Activated naive CD8-positive, alpha-beta T cell treated with anti-CD3 and anti-CD28 coated beads, Interleukin-2, amount 50 U/mL, for 24 hours (primary cell): ENCODE results near the gene TOX2.

Experiments
- ATAC-seq: fragments of 150-1000 bp; cut with Tn5 transposase; one replicate; pipeline ENCODE4 v1.10.0; 2021
- DNase-seq: peaks from one replicate; pipeline ENCODE4 v3.0.0; 2021
- H3K27ac Mint-ChIP-seq: one replicate; pipeline ENCODE4 v1.8.0; 2021; ENCODE audit warnings: mild to moderate bottlenecking, mixed read lengths
- H3K27me3 Mint-ChIP-seq: one replicate; pipeline ENCODE4 v1.8.0; 2021; ENCODE audit warnings: mixed read lengths
- H3K36me3 Mint-ChIP-seq: one replicate; pipeline ENCODE4 v1.8.0; 2021; ENCODE audit warnings: low read depth, mixed read lengths
- H3K4me1 Mint-ChIP-seq: one replicate; pipeline ENCODE4 v1.8.0; 2021; ENCODE audit warnings: mixed read lengths
- H3K4me3 Mint-ChIP-seq: one replicate; pipeline ENCODE4 v1.8.0; 2021; ENCODE audit warnings: mild to moderate bottlenecking, moderate library complexity, mixed read lengths
- H3K9me3 Mint-ChIP-seq: one replicate; pipeline ENCODE4 v1.8.0; 2021; ENCODE audit warnings: mixed read lengths

The TOX2 gene

GRCh38 chr20:44009679-44009992 is 95.0 kb downstream of the TOX2 start:
- Mint-ChIP-seq H3K27me3 (peaks cover 6% of the 10 kb centered on the region), H3K9me3 (no peaks in the 10 kb centered on the region), H3K27ac (no peak overlapping the region), H3K4me3 (no peak overlapping the region), H3K36me3 (no peaks in the 10 kb centered on the region), H3K4me1 (peaks cover 15% of the 10 kb centered on the region)
- ATAC-seq (no peak), DNase-seq (no peak)

GRCh38 chr20:44010162-44010704 is 95.6 kb downstream of the TOX2 start:
- Mint-ChIP-seq H3K4me1 (peaks cover 15% of the 10 kb centered on the region), H3K9me3 (no peaks in the 10 kb centered on the region), H3K27me3 (peaks cover 3% of the 10 kb centered on the region), H3K36me3 (no peaks in the 10 kb centered on the region), H3K4me3 (no peak overlapping the region), H3K27ac (no peak overlapping the region)
- ATAC-seq (no peak), DNase-seq (no peak)

- peaks cover 3% of the 10 kb centered on the region for H3K27me3 Mint-ChIP-seq
- no peak overlapping the region for H3K4me3 Mint-ChIP-seq
- peaks cover 15% of the 10 kb centered on the region for H3K4me1 Mint-ChIP-seq
- no peaks in the 10 kb centered on the region for H3K9me3 Mint-ChIP-seq
- H3K27ac Mint-ChIP-seq: no peak overlapping the region
- no peak for ATAC-seq
- DNase-seq: no peak
- no peaks in the 10 kb centered on the region for H3K36me3 Mint-ChIP-seq
Measured at GRCh38 chr20:44011251-44011940, 96.7 kb downstream of the TOX2 start.

- H3K4me1 Mint-ChIP-seq: peaks cover 15% of the 10 kb centered on the region
- no peak for DNase-seq
- H3K4me3 Mint-ChIP-seq: no peak overlapping the region
- no peaks in the 10 kb centered on the region for H3K36me3 Mint-ChIP-seq
- H3K9me3 Mint-ChIP-seq: no peaks in the 10 kb centered on the region
- H3K27ac Mint-ChIP-seq: no peak overlapping the region
- H3K27me3 Mint-ChIP-seq: peaks cover 6% of the 10 kb centered on the region
- no peak for ATAC-seq
Measured at GRCh38 chr20:44012466-44013226, 98.0 kb downstream of the TOX2 start.

GRCh38 chr20:44014807-44015732 is 100.4 kb downstream of the TOX2 start:
- no peaks in the 10 kb centered on the region for H3K9me3 Mint-ChIP-seq
- ATAC-seq: no peak

GRCh38 chr20:44015733-44016103 is 101.1 kb downstream of the TOX2 start:
- Mint-ChIP-seq H3K27ac (no peak overlapping the region), H3K4me1 (peaks cover 31% of the 10 kb centered on the region), H3K4me3 (no peak overlapping the region), H3K27me3 (peaks cover 8% of the 10 kb centered on the region), H3K36me3 (no peaks in the 10 kb centered on the region), H3K9me3 (no peaks in the 10 kb centered on the region)
- DNase-seq: no peak
- no peak for ATAC-seq

More at GRCh38 chr20:44014807-44015732, 100.4 kb downstream of the TOX2 start:
- no peak for DNase-seq
- peaks cover 8% of the 10 kb centered on the region for H3K27me3 Mint-ChIP-seq
- no peak overlapping the region for H3K4me3 Mint-ChIP-seq
- H3K36me3 Mint-ChIP-seq: no peaks in the 10 kb centered on the region
- no peak overlapping the region for H3K27ac Mint-ChIP-seq
- H3K4me1 Mint-ChIP-seq: peaks cover 32% of the 10 kb centered on the region

- Mint-ChIP-seq H3K27me3 (peaks cover 11% of the 10 kb centered on the region), H3K4me3 (no peak overlapping the region), H3K36me3 (no peaks in the 10 kb centered on the region), H3K9me3 (no peaks in the 10 kb centered on the region), H3K27ac (no peak overlapping the region), H3K4me1 (peaks cover 30% of the 10 kb centered on the region)
- ATAC-seq: no peak
- DNase-seq: no peak
Measured at GRCh38 chr20:44016525-44016924, 101.9 kb downstream of the TOX2 start.

- peaks cover 13% of the 10 kb centered on the region for H3K27me3 Mint-ChIP-seq
- H3K4me3 Mint-ChIP-seq: no peak overlapping the region
- no peak overlapping the region for H3K27ac Mint-ChIP-seq
- DNase-seq (no peak), ATAC-seq (no peak)
- H3K9me3 Mint-ChIP-seq: no peaks in the 10 kb centered on the region
- H3K36me3 Mint-ChIP-seq: no peaks in the 10 kb centered on the region
- H3K4me1 Mint-ChIP-seq: peaks cover 25% of the 10 kb centered on the region
Measured at GRCh38 chr20:44017211-44017610, 102.6 kb downstream of the TOX2 start.

GRCh38 chr20:44017905-44018258 is 103.2 kb downstream of the TOX2 start:
- no peak overlapping the region for H3K4me3 Mint-ChIP-seq
- DNase-seq: no peak
- no peaks in the 10 kb centered on the region for H3K9me3 Mint-ChIP-seq
- H3K27me3 Mint-ChIP-seq: peaks cover 13% of the 10 kb centered on the region
- H3K27ac Mint-ChIP-seq: no peak overlapping the region
- no peaks in the 10 kb centered on the region for H3K36me3 Mint-ChIP-seq
- ATAC-seq: no peak
- H3K4me1 Mint-ChIP-seq: peaks cover 27% of the 10 kb centered on the region

- Mint-ChIP-seq H3K27me3 (peaks cover 19% of the 10 kb centered on the region), H3K27ac (no peak overlapping the region), H3K4me3 (no peak overlapping the region), H3K9me3 (no peaks in the 10 kb centered on the region), H3K36me3 (no peaks in the 10 kb centered on the region), H3K4me1 (peaks cover 27% of the 10 kb centered on the region)
- no peak for DNase-seq
- no peak for ATAC-seq
Measured at GRCh38 chr20:44018259-44018941, 103.7 kb downstream of the TOX2 start.

- Mint-ChIP-seq H3K4me3 (peak overlapping the region; percentile 66), H3K36me3 (no peaks in the 10 kb centered on the region), H3K27me3 (peaks cover 21% of the 10 kb centered on the region), H3K9me3 (no peaks in the 10 kb centered on the region), H3K4me1 (peaks cover 27% of the 10 kb centered on the region), H3K27ac (peak overlapping the region; percentile 88)
- DNase-seq (no peak), ATAC-seq (no peak)
Measured at GRCh38 chr20:44018942-44019637, 104.4 kb downstream of the TOX2 start.

GRCh38 chr20:44019638-44020335 is 105.1 kb downstream of the TOX2 start:
- Mint-ChIP-seq H3K4me3 (peak overlapping the region; percentile 66), H3K9me3 (no peaks in the 10 kb centered on the region), H3K36me3 (no peaks in the 10 kb centered on the region), H3K27me3 (peaks cover 21% of the 10 kb centered on the region), H3K4me1 (peaks cover 27% of the 10 kb centered on the region), H3K27ac (peak overlapping the region; percentile 88)
- DNase-seq: peak; percentile 38
- peak; percentile 80 for ATAC-seq

- Mint-ChIP-seq H3K36me3 (no peaks in the 10 kb centered on the region), H3K27ac (peak overlapping the region; percentile 88), H3K9me3 (no peaks in the 10 kb centered on the region), H3K27me3 (peaks cover 21% of the 10 kb centered on the region), H3K4me1 (peaks cover 27% of the 10 kb centered on the region), H3K4me3 (no peak overlapping the region)
- DNase-seq (no peak), ATAC-seq (no peak)
Measured at GRCh38 chr20:44020406-44021148, 105.9 kb downstream of the TOX2 start.
